H1 (cell line): ENCODE results near the gene RUNX1. TPM values are rescaled to one million over a fixed set of nuclear protein-coding genes. Genes with fewer than 3 reads are reported as not detected.

ENCODE experiments used
- BRCA1 ChIP-seq: IDR thresholded peaks from 2 replicates; pipeline ENCODE4 v1.6.1; 2012; ENCODE audit warnings: low read depth, low read length, improper control_type of control experiment
- CBX5 ChIP-seq: fragments of 300-800, 300-1000 bp; sonication (generic); IDR thresholded peaks from 2 replicates; pipeline ENCODE4 v1.7.1; 2016; ENCODE audit warnings: antibody characterized with exemption, low read length, low read depth
- CHD2 ChIP-seq: IDR thresholded peaks from 2 replicates; pipeline ENCODE4 v1.6.1; 2012; ENCODE audit warnings: low read length, improper control_type of control experiment
- HDAC2 ChIP-seq, 2 experiments: fragments of 300-600 bp in 1 of 2; sonication (generic) in 1 of 2; IDR thresholded peaks; 2 replicates each; pipeline ENCODE4 v1.6.1; 2011 to 2012; ENCODE audit warnings: low read depth in 2 of 2, low read length in 2 of 2, mild to moderate bottlenecking in 2 of 2, moderate library complexity in 2 of 2, borderline replicate concordance in 1 of 2, inconsistent platforms in 1 of 2
- KDM1A ChIP-seq: fragments of 200-600, 300-600 bp; sonication (generic); IDR thresholded peaks from 2 replicates; pipeline ENCODE4 v1.7.1; 2016; ENCODE audit warnings: mild to moderate bottlenecking, low read length, borderline replicate concordance
- SRF ChIP-seq: IDR thresholded peaks from 2 replicates; pipeline ENCODE4 v1.6.1; 2011; ENCODE audit warnings: mild to moderate bottlenecking, low read depth, low read length, moderate library complexity
- polyA plus RNA-seq, 7 experiments: library from polyadenylated mRNA; depleted of rRNA in 3 of 7; stranded (reverse) in 5 of 7; unstranded in 2 of 7; fragments of >200 nt in 5 of 7; fragments of 200-250 nt in 2 of 7; gene quantifications; 1 replicate in 5 of 7; 2 replicates in 1 of 7; 4 replicates in 1 of 7; pipeline versions ENCODE4 v1.2.1 to v1.2.3, GENCODE V29; 2011 to 2013; ENCODE audit warnings: missing spikeins in 2 of 7, mixed read lengths in 2 of 7
- total RNA-seq: library from RNA; stranded (reverse); fragmentation: NEBNext Ultra II Directional; extraction: Animal tissue kit (Norgen Biotek cat#: 25700); gene quantifications from 2 replicates; pipeline ENCODE4 v1.2.1, GENCODE V29; 2021
- TF ChIP-seq, protein P1 (sequence below): fragments of 300-600 bp; sonication (generic); IDR thresholded peaks from 2 replicates; pipeline ENCODE4 v1.7.1; 2012; ENCODE audit warnings: low read length, moderate library complexity, mild to moderate bottlenecking, inconsistent platforms; ENCODE audit not compliant: insufficient replicate concordance

The RUNX1 gene
- total and polyA plus RNA-seq, 2 of the 8 experiments (the other 6 are each of a cell fraction or from before 2014, with no cell fraction given): 0.20 to 0.60 TPM

DNA sequence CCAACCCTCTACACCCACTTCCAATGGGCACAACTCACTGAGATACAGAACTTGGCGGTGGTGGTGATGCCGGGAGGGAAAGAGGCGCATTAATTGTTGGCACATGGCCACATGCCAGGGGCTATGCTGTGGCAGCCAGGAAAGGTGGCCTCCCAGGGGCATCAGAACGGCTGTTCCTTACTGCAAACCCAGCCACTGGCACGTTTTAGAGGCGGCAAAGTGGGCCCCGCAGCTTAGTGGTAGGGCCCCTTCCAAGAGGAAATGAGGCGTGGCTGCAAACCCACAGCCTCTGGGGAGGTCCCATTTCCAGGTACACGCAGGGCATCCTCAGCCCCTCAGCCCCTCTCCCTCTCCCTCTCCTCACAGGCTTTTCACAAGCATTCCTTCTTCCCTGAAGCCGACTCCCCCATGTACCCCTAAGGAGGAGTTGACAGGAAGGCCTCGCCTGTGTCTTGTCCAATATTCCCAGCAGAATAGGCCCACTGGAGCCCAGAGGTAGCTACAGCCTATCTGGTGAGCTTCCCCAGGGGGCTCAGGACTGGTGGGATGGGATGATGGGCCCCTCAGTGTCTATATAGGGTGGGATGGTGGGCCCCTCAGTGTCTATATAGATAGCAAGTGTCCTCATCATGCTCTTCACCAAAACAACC is 214.1 kb downstream of the RUNX1 start (continued):
- TF ChIP-seq, protein P1, sequence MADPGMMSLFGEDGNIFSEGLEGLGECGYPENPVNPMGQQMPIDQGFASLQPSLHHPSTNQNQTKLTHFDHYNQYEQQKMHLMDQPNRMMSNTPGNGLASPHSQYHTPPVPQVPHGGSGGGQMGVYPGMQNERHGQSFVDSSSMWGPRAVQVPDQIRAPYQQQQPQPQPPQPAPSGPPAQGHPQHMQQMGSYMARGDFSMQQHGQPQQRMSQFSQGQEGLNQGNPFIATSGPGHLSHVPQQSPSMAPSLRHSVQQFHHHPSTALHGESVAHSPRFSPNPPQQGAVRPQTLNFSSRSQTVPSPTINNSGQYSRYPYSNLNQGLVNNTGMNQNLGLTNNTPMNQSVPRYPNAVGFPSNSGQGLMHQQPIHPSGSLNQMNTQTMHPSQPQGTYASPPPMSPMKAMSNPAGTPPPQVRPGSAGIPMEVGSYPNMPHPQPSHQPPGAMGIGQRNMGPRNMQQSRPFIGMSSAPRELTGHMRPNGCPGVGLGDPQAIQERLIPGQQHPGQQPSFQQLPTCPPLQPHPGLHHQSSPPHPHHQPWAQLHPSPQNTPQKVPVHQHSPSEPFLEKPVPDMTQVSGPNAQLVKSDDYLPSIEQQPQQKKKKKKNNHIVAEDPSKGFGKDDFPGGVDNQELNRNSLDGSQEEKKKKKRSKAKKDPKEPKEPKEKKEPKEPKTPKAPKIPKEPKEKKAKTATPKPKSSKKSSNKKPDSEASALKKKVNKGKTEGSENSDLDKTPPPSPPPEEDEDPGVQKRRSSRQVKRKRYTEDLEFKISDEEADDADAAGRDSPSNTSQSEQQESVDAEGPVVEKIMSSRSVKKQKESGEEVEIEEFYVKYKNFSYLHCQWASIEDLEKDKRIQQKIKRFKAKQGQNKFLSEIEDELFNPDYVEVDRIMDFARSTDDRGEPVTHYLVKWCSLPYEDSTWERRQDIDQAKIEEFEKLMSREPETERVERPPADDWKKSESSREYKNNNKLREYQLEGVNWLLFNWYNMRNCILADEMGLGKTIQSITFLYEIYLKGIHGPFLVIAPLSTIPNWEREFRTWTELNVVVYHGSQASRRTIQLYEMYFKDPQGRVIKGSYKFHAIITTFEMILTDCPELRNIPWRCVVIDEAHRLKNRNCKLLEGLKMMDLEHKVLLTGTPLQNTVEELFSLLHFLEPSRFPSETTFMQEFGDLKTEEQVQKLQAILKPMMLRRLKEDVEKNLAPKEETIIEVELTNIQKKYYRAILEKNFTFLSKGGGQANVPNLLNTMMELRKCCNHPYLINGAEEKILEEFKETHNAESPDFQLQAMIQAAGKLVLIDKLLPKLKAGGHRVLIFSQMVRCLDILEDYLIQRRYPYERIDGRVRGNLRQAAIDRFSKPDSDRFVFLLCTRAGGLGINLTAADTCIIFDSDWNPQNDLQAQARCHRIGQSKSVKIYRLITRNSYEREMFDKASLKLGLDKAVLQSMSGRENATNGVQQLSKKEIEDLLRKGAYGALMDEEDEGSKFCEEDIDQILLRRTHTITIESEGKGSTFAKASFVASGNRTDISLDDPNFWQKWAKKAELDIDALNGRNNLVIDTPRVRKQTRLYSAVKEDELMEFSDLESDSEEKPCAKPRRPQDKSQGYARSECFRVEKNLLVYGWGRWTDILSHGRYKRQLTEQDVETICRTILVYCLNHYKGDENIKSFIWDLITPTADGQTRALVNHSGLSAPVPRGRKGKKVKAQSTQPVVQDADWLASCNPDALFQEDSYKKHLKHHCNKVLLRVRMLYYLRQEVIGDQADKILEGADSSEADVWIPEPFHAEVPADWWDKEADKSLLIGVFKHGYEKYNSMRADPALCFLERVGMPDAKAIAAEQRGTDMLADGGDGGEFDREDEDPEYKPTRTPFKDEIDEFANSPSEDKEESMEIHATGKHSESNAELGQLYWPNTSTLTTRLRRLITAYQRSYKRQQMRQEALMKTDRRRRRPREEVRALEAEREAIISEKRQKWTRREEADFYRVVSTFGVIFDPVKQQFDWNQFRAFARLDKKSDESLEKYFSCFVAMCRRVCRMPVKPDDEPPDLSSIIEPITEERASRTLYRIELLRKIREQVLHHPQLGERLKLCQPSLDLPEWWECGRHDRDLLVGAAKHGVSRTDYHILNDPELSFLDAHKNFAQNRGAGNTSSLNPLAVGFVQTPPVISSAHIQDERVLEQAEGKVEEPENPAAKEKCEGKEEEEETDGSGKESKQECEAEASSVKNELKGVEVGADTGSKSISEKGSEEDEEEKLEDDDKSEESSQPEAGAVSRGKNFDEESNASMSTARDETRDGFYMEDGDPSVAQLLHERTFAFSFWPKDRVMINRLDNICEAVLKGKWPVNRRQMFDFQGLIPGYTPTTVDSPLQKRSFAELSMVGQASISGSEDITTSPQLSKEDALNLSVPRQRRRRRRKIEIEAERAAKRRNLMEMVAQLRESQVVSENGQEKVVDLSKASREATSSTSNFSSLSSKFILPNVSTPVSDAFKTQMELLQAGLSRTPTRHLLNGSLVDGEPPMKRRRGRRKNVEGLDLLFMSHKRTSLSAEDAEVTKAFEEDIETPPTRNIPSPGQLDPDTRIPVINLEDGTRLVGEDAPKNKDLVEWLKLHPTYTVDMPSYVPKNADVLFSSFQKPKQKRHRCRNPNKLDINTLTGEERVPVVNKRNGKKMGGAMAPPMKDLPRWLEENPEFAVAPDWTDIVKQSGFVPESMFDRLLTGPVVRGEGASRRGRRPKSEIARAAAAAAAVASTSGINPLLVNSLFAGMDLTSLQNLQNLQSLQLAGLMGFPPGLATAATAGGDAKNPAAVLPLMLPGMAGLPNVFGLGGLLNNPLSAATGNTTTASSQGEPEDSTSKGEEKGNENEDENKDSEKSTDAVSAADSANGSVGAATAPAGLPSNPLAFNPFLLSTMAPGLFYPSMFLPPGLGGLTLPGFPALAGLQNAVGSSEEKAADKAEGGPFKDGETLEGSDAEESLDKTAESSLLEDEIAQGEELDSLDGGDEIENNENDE: no peak
- TF ChIP-seq HDAC2 (IDR thresholded peaks at IDR 0.05; ENCODE audit: borderline replicate concordance in 1 of 2, low read depth in 2 of 2, low read length in 2 of 2) (no peak), SRF (no peak), KDM1A (no peak), CBX5 (no peak), BRCA1 (no peak), CHD2 (no peak)
- TF ChIP-seq, all 59 proteins: peak for 0
